Embryonic facial prominence (tissue), 1 donor: ENCODE results near the gene EEF1AKMT4.

Source experiments
- DNase-seq: peaks from one replicate; pipeline ENCODE4 v3.0.0-alpha.2; 2016; ENCODE audit errors: extremely low spot score

The EEF1AKMT4 gene

GRCh38 chr3:184249412-184250166 is at the start of gene EEF1AKMT4:
EEF1AKMT4 (plus strand) TSS chr3:184249672; CDS start chr3:184249695, 23 bp downstream.
- DNase-seq: peak; percentile 95

- DNase-seq: no peak
Observed at GRCh38 chr3:184200825-184201224, 48.6 kb upstream of the EEF1AKMT4 start.

GRCh38 chr3:184203526-184203925 is 45.9 kb upstream of the EEF1AKMT4 start:
- no peak for DNase-seq

- no peak for DNase-seq
Observed at GRCh38 chr3:184209146-184209923, 40.1 kb upstream of the EEF1AKMT4 start.

GRCh38 chr3:184211297-184211696 is 38.2 kb upstream of the EEF1AKMT4 start:
- DNase-seq: no peak

- DNase-seq: no peak
Observed at GRCh38 chr3:184211718-184212117, 37.8 kb upstream of the EEF1AKMT4 start.

- DNase-seq: no peak
Observed at GRCh38 chr3:184218814-184219213, 30.7 kb upstream of the EEF1AKMT4 start.

- no peak for DNase-seq
Observed at GRCh38 chr3:184222521-184222920, 27.0 kb upstream of the EEF1AKMT4 start.

GRCh38 chr3:184223946-184224345 is 25.5 kb upstream of the EEF1AKMT4 start:
- no peak for DNase-seq

GRCh38 chr3:184227481-184227935 is 22.0 kb upstream of the EEF1AKMT4 start:
- no peak for DNase-seq

GRCh38 chr3:184228376-184229137 is 20.9 kb upstream of the EEF1AKMT4 start:
- DNase-seq: no peak

- no peak for DNase-seq
Observed at GRCh38 chr3:184229394-184230080, 19.9 kb upstream of the EEF1AKMT4 start, which contains the start of gene VWA5B2. VWA5B2 (plus strand) TSS chr3:184229585; CDS start chr3:184230529, 944 bp downstream.

- DNase-seq: no peak
Observed at GRCh38 chr3:184230081-184230602, 19.3 kb upstream of the EEF1AKMT4 start.

GRCh38 chr3:184230603-184231528 is 18.6 kb upstream of the EEF1AKMT4 start:
- DNase-seq: no peak

- no peak for DNase-seq
Observed at GRCh38 chr3:184231671-184232070, 17.8 kb upstream of the EEF1AKMT4 start.

- DNase-seq: no peak
Observed at GRCh38 chr3:184233127-184233843, 16.2 kb upstream of the EEF1AKMT4 start.

- no peak for DNase-seq
Observed at GRCh38 chr3:184234224-184234623, 15.2 kb upstream of the EEF1AKMT4 start.

- no peak for DNase-seq
Observed at GRCh38 chr3:184234671-184235380, 14.6 kb upstream of the EEF1AKMT4 start.
